MM.1S (cell line): ENCODE measurements around the gene C19orf73.

ENCODE experiments used
- DNase-seq: peaks from one replicate; pipeline ENCODE4 v3.0.0-alpha.2; 2015
- H2AFZ ChIP-seq: fragments of 300-600 bp; sonication (generic); 2 replicates; pipeline ENCODE4 v1.6.0; 2016; ENCODE audit warnings: antibody characterized with exemption, low read length
- H3F3A ChIP-seq: fragments of 300-600 bp; sonication (generic); 2 replicates; pipeline ENCODE4 v1.6.1; 2016; ENCODE audit warnings: mild to moderate bottlenecking, antibody characterized with exemption, low read length, moderate library complexity, mixed read lengths; ENCODE audit not compliant: insufficient read depth
- H3K27ac ChIP-seq: fragments of 300-600 bp; sonication (generic); 2 replicates; pipeline ENCODE4 v1.5.1; 2016; ENCODE audit warnings: mild to moderate bottlenecking, low read length
- H3K27me3 ChIP-seq: fragments of 300-600 bp; sonication (generic); replicated peaks from 2 replicates; pipeline ENCODE4 v1.6.0; 2016; ENCODE audit warnings: low read length; ENCODE audit not compliant: insufficient read depth
- H3K36me3 ChIP-seq: fragments of 300-600 bp; sonication (generic); replicated peaks from 2 replicates; pipeline ENCODE4 v1.6.1; 2016; ENCODE audit warnings: mild to moderate bottlenecking, low read length, mixed read lengths; ENCODE audit not compliant: insufficient read depth
- H3K4me1 ChIP-seq: fragments of 300-600 bp; sonication (generic); 2 replicates; pipeline ENCODE4 v1.6.1; 2016; ENCODE audit warnings: low read length, mixed read lengths
- H3K4me2 ChIP-seq: fragments of 300-600 bp; sonication (generic); 2 replicates; pipeline ENCODE4 v1.6.0; 2016; ENCODE audit warnings: low read depth, low read length
- H3K4me3 ChIP-seq: fragments of 300-600 bp; sonication (generic); 2 replicates; pipeline ENCODE4 v1.5.1; 2016; ENCODE audit warnings: low read length, mixed read lengths
- H3K79me2 ChIP-seq: fragments of 300-600 bp; sonication (generic); 2 replicates; pipeline ENCODE4 v1.6.1; 2016; ENCODE audit warnings: mixed run types, low read length, mixed read lengths
- H3K9ac ChIP-seq: fragments of 300-600 bp; sonication (generic); 2 replicates; pipeline ENCODE4 v1.6.1; 2016; ENCODE audit warnings: low read length, mixed read lengths
- H3K9me2 ChIP-seq: fragments of 300-600 bp; sonication (generic); replicated peaks from 2 replicates; pipeline ENCODE4 v1.6.1; 2016; ENCODE audit warnings: mild to moderate bottlenecking, low read length, mixed read lengths; ENCODE audit not compliant: insufficient read depth
- H3K9me3 ChIP-seq: fragments of 300-600 bp; sonication (generic); replicated peaks from 2 replicates; pipeline ENCODE4 v1.6.1; 2016; ENCODE audit warnings: mild to moderate bottlenecking, low read length, mixed read lengths; ENCODE audit not compliant: insufficient read depth
- H4K20me1 ChIP-seq: fragments of 300-600 bp; sonication (generic); 2 replicates; pipeline ENCODE4 v1.6.1; 2016; ENCODE audit warnings: mild to moderate bottlenecking, low read length, moderate library complexity, mixed read lengths; ENCODE audit not compliant: insufficient read depth
- EZH2 ChIP-seq: fragments of 300-600 bp; sonication (generic); optimal IDR thresholded peaks from 2 replicates; pipeline ENCODE3; 2017; ENCODE audit warnings: low read depth, mild to moderate bottlenecking, antibody characterized with exemption, low read length, mixed read lengths
- EZH2phosphoT487 ChIP-seq: fragments of 300-600 bp; sonication (generic); IDR thresholded peaks from 2 replicates; pipeline ENCODE4 v1.6.1; 2018; ENCODE audit warnings: antibody characterized with exemption, low read length
- TF ChIP-seq, protein P1 (sequence below): fragments of 300-600 bp; sonication (generic); IDR thresholded peaks from 2 replicates; pipeline ENCODE4 v1.5.1; 2016; ENCODE audit warnings: antibody characterized with exemption, low read length, mixed read lengths

The C19orf73 gene

GRCh38 chr19:49085020-49085867, 33.7 kb downstream of the C19orf73 start, which contains the start of gene SNRNP70:
Gene SNRNP70, plus strand, starts transcription at chr19:49085451. Its CDS starts 964 bp downstream, at chr19:49086415.
- no peaks in the 10 kb centered on the region for H3K27me3 ChIP-seq
- H3K27ac ChIP-seq: peak within 1 kb of the TSS; percentile 61; the same call in 1 of the 2 replicates
- H3K9me2 ChIP-seq: no peaks in the 10 kb centered on the region
- H3K9me3 ChIP-seq: no peaks in the 10 kb centered on the region
- peak within 1 kb of the TSS; percentile 99 for H3K4me2 ChIP-seq
- peak; percentile 99 for DNase-seq
- H2AFZ ChIP-seq: peak within 1 kb of the TSS; percentile 99
- TF ChIP-seq EZH2 (no peak), EZH2phosphoT487 (no peak)
- TF ChIP-seq, protein P1, sequence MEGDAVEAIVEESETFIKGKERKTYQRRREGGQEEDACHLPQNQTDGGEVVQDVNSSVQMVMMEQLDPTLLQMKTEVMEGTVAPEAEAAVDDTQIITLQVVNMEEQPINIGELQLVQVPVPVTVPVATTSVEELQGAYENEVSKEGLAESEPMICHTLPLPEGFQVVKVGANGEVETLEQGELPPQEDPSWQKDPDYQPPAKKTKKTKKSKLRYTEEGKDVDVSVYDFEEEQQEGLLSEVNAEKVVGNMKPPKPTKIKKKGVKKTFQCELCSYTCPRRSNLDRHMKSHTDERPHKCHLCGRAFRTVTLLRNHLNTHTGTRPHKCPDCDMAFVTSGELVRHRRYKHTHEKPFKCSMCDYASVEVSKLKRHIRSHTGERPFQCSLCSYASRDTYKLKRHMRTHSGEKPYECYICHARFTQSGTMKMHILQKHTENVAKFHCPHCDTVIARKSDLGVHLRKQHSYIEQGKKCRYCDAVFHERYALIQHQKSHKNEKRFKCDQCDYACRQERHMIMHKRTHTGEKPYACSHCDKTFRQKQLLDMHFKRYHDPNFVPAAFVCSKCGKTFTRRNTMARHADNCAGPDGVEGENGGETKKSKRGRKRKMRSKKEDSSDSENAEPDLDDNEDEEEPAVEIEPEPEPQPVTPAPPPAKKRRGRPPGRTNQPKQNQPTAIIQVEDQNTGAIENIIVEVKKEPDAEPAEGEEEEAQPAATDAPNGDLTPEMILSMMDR: no peak
- H3K4me3 ChIP-seq: peak within 1 kb of the TSS; percentile 96
- H3F3A ChIP-seq: no peaks in the 10 kb centered on the region
- peaks cover 3% of the 10 kb centered on the region; the same call in 1 of the 2 replicates for H3K36me3 ChIP-seq
- H3K9ac ChIP-seq: peak within 1 kb of the TSS; percentile 91
- H3K4me1 ChIP-seq: peaks cover 12% of the 10 kb centered on the region
- H4K20me1 ChIP-seq: peaks cover 29% of the 10 kb centered on the region
- H3K79me2 ChIP-seq: peaks cover 48% of the 10 kb centered on the region

DNA sequence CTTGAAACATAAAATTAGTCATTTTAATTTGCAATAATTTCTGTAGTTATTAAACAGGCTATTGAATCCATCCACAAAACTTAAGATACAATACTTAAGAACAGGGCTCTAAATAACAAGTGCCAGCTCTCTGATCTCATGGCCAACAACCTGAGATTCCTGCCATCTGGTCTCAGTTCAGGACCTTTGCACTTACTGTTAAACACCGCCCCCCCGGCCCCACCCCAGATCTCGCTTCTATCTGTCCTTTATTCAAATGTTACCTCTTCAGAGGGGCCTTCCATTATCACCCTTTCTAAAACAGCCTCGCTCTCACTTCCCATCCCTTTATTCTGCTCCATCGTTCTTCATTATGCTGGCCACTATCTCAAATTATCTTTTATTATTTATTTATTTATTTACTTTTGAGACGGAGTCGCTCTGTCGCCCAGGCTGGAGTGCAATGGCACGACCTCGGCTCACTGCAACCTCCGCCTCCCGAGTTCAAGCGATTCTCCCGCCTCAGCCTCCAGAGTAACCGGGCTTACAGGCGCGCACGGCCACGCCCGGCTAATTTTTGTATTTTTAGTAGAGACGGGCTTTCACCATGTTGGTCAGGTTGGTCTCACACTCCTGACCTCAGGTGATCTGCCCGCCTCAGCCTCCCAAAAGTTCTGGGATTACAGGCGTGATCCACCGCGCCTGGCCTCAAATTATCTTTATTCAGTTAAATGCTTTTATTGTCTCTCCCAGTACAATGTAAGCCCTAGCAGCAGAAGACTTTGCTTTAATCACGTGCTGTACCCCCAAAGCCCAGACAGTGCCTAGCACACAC, 34.5 kb downstream of the C19orf73 start:
- no peaks in the 10 kb centered on the region for H3K27me3 ChIP-seq
- H3K36me3 ChIP-seq: peaks cover 3% of the 10 kb centered on the region; the same call in 1 of the 2 replicates
- peak overlapping the region; percentile 97 for H3K4me2 ChIP-seq
- no peak for DNase-seq
- peaks cover 40% of the 10 kb centered on the region for H3K79me2 ChIP-seq
- H3F3A ChIP-seq: no peaks in the 10 kb centered on the region
- peaks cover 12% of the 10 kb centered on the region for H3K4me1 ChIP-seq
- H3K4me3 ChIP-seq: peak overlapping the region; percentile 96
- TF ChIP-seq EZH2 (no peak), EZH2phosphoT487 (no peak)
- TF ChIP-seq, protein P1: no peak
- no peaks in the 10 kb centered on the region for H3K9me2 ChIP-seq
- H3K9me3 ChIP-seq: no peaks in the 10 kb centered on the region
- H4K20me1 ChIP-seq: peaks cover 25% of the 10 kb centered on the region
- peak overlapping the region; percentile 99 for H2AFZ ChIP-seq
- H3K27ac ChIP-seq: peak overlapping the region; percentile 61; the same call in 1 of the 2 replicates
- peak overlapping the region; percentile 91; the same call in 1 of the 2 replicates for H3K9ac ChIP-seq

GRCh38 chr19:49081273-49081672, 37.7 kb downstream of the C19orf73 start:
- H3K27me3 ChIP-seq: no peaks in the 10 kb centered on the region
- H3F3A ChIP-seq: no peaks in the 10 kb centered on the region
- no peaks in the 10 kb centered on the region for H3K36me3 ChIP-seq
- no peak overlapping the region for H3K4me2 ChIP-seq
- no peaks in the 10 kb centered on the region for H3K4me1 ChIP-seq
- no peak for DNase-seq
- peaks cover 3% of the 10 kb centered on the region; the same call in 1 of the 2 replicates for H4K20me1 ChIP-seq
- H3K9me3 ChIP-seq: no peaks in the 10 kb centered on the region
- H3K79me2 ChIP-seq: peaks cover 10% of the 10 kb centered on the region
- TF ChIP-seq EZH2 (no peak), EZH2phosphoT487 (no peak)
- TF ChIP-seq, protein P1: no peak
- no peak overlapping the region for H2AFZ ChIP-seq
- no peak overlapping the region for H3K9ac ChIP-seq
- no peak overlapping the region for H3K27ac ChIP-seq
- no peaks in the 10 kb centered on the region for H3K9me2 ChIP-seq
- H3K4me3 ChIP-seq: no peak overlapping the region
